Lower lobe of right lung (tissue), 2 donors: ENCODE measurements around the gene IHH. TPM values are rescaled to one million over a fixed set of nuclear protein-coding genes. Genes with fewer than 3 reads are reported as not detected.

Source experiments
- ATAC-seq, 2 donors: fragments of 200-7000 bp; cut with Tn5 transposase; one replicate each; pipeline ENCODE4 v1.9.1; 2020 to 2022; ENCODE audit warnings: mild to moderate bottlenecking in 2 of 2, moderate library complexity in 2 of 2
- DNase-seq: peaks from one replicate; pipeline ENCODE4 v3.0.0-alpha.2; 2020
- H3K27ac ChIP-seq: fragments of 200-600 bp; one replicate; pipeline ENCODE4 v1.8.0; 2022
- H3K27me3 ChIP-seq: fragments of 200-600 bp; one replicate; pipeline ENCODE4 v1.8.0; 2022; ENCODE audit warnings: low read depth
- H3K36me3 ChIP-seq: fragments of 200-600 bp; one replicate; pipeline ENCODE4 v1.8.0; 2022; ENCODE audit warnings: mild to moderate bottlenecking
- H3K4me1 ChIP-seq: fragments of 200-600 bp; one replicate; pipeline ENCODE4 v1.8.0; 2022
- H3K4me3 ChIP-seq: fragments of 200-600 bp; one replicate; pipeline ENCODE4 v1.8.0; 2022; ENCODE audit warnings: mild to moderate bottlenecking
- H3K9me3 ChIP-seq: fragments of 200-600 bp; one replicate; pipeline ENCODE4 v1.8.0; 2022
- intact Hi-C: fragments of 100-400 bp; cut with DNase I; formaldehyde crosslinking; loops from one replicate; pipeline ENCODE4 v1.11.0; 2022
- microRNA-seq: library from miRNA; unstranded; fragments of <30 nt; microRNA quantifications from one replicate; pipeline ENCODE4 v1.2.0, GENCODE V29; 2020; ENCODE audit warnings: borderline number of aligned reads
- total RNA-seq: library from RNA; stranded (reverse); fragmentation: NEBNext Ultra II Directional; extraction: Animal tissue kit (Norgen Biotek cat#: 25700); gene quantifications from one replicate; pipeline ENCODE4 v1.2.1, GENCODE V29; 2021
- TF ChIP-seq, protein P1 (sequence below): fragments of 200-600 bp; IDR thresholded peaks from one replicate; pipeline ENCODE4 v1.8.0; 2022; ENCODE audit warnings: antibody characterized with exemption, mild to moderate bottlenecking
- donor health status: DM: no; HTN: yes; CAD: no; lungs with severe emphysema.

The IHH gene
- total RNA-seq, 1 donor from 2014 or later, result 0.71 TPM

DNA sequence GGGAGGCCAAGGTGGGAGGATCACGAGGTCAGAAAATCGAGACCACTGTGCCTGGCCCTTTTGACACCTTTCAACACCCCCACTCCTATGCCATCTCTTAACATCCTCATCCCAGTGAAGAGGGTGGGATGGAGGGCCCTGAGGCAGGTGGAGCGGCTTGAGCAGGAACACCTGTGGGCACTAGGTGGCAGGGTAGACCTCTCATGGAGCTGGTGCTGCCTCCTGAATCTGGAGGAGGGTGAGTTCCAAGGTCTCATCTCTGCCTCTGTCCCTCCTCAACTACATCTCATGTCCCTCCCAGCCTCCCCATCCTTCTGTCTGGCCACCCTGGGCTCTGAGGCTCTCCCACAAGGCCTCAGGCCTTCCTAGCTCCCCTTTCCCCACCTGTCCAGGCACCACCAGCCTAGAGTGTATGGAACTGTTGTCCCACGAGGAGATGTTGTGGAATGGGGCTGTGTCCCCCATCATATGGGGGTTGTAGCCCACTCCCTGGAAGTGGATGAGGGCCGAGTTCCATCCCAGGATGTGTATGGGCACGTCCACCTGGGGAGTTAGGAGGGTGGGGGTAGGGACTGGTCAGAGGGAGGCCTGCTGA is 50.5 kb downstream of the IHH start:
- Histone ChIP-seq H3K27ac (no peak overlapping the region), H3K36me3 (no peaks in the 10 kb centered on the region), H3K9me3 (no peaks in the 10 kb centered on the region), H3K4me1 (no peaks in the 10 kb centered on the region), H3K4me3 (no peak overlapping the region), H3K27me3 (peaks cover 11% of the 10 kb centered on the region)
- TF ChIP-seq, protein P1, sequence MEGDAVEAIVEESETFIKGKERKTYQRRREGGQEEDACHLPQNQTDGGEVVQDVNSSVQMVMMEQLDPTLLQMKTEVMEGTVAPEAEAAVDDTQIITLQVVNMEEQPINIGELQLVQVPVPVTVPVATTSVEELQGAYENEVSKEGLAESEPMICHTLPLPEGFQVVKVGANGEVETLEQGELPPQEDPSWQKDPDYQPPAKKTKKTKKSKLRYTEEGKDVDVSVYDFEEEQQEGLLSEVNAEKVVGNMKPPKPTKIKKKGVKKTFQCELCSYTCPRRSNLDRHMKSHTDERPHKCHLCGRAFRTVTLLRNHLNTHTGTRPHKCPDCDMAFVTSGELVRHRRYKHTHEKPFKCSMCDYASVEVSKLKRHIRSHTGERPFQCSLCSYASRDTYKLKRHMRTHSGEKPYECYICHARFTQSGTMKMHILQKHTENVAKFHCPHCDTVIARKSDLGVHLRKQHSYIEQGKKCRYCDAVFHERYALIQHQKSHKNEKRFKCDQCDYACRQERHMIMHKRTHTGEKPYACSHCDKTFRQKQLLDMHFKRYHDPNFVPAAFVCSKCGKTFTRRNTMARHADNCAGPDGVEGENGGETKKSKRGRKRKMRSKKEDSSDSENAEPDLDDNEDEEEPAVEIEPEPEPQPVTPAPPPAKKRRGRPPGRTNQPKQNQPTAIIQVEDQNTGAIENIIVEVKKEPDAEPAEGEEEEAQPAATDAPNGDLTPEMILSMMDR, result peak; percentile 26
- ATAC-seq (peak; percentile 55 to 68), DNase-seq (no peak)
- intact Hi-C loops, result no loop called here

GRCh38 chr2:219009294-219009693 is 51.4 kb downstream of the IHH start:
- Histone ChIP-seq H3K36me3 (no peaks in the 10 kb centered on the region), H3K27me3 (peaks cover 20% of the 10 kb centered on the region), H3K4me1 (no peaks in the 10 kb centered on the region), H3K9me3 (no peaks in the 10 kb centered on the region), H3K27ac (no peak overlapping the region), H3K4me3 (no peak overlapping the region)
- intact Hi-C loops, result no loop called here
- ATAC-seq (no peak), DNase-seq (no peak)
- TF ChIP-seq, protein P1, result no peak

Small RNAs within 50 kb of the gene (microRNA-seq; reads per million reads assigned to microRNA genes)
- not detected for gene MIR3131

Other genes with a start within 250 kb of the IHH start
- gene PRKAG3, start 229.1 kb downstream of the IHH start, total RNA-seq, result not detected
- 0.44 TPM for gene WNT6, start 201.1 kb downstream of the IHH start, total RNA-seq
- gene WNT10A, start 180.1 kb downstream of the IHH start, total RNA-seq, result 0.35 TPM
- not detected for gene CDK5R2, start 101.3 kb downstream of the IHH start, total RNA-seq
- gene FEV, start 75.7 kb downstream of the IHH start, total RNA-seq, result not detected
- not detected for gene CRYBA2, start 67.5 kb downstream of the IHH start, total RNA-seq
- 7.6 TPM for gene CFAP65, start 19.4 kb downstream of the IHH start, total RNA-seq
- 13.0 TPM for gene NHEJ1, start 99.9 kb upstream of the IHH start, total RNA-seq
- 3.4 TPM for gene SLC23A3, start 109.1 kb upstream of the IHH start, total RNA-seq
- 67.7 TPM for gene CNPPD1, start 116.0 kb upstream of the IHH start, total RNA-seq
- gene RETREG2, start 117.4 kb upstream of the IHH start, total RNA-seq, result 82.3 TPM
- gene ZFAND2B, start 145.9 kb upstream of the IHH start, total RNA-seq, result 32.6 TPM
- gene ABCB6, start 158.0 kb upstream of the IHH start, total RNA-seq, result 15.4 TPM
- gene ATG9A, start 168.7 kb upstream of the IHH start, total RNA-seq, result 45.7 TPM
- gene ANKZF1, start 168.9 kb upstream of the IHH start, total RNA-seq, result 46.1 TPM
- gene GLB1L, start 184.5 kb upstream of the IHH start, total RNA-seq, result 12.6 TPM
- 26.7 TPM for gene STK16, start 184.6 kb upstream of the IHH start, total RNA-seq
- gene TUBA4B, start 192.3 kb upstream of the IHH start, total RNA-seq, result 3.5 TPM
- 35.0 TPM for gene TUBA4A, start 193.0 kb upstream of the IHH start, total RNA-seq
- gene DNAJB2, start 218.4 kb upstream of the IHH start, total RNA-seq, result 76.6 TPM
- gene PTPRN, start 248.5 kb upstream of the IHH start, total RNA-seq, result not detected